SK-N-SH (cell line): ENCODE results near the gene KCNJ11.

ENCODE experiments used
- POLR2AphosphoS5 ChIP-seq: IDR thresholded peaks from 2 replicates; pipeline ENCODE4 v1.6.1; 2012; ENCODE audit warnings: low read depth, low read length
- TF ChIP-seq, protein P1 (sequence below): fragments of 200-600 bp; sonication (generic); IDR thresholded peaks from 2 replicates; pipeline ENCODE4 v1.6.1; 2017; ENCODE audit warnings: antibody characterized with exemption, mild to moderate bottlenecking, moderate library complexity

DNA sequence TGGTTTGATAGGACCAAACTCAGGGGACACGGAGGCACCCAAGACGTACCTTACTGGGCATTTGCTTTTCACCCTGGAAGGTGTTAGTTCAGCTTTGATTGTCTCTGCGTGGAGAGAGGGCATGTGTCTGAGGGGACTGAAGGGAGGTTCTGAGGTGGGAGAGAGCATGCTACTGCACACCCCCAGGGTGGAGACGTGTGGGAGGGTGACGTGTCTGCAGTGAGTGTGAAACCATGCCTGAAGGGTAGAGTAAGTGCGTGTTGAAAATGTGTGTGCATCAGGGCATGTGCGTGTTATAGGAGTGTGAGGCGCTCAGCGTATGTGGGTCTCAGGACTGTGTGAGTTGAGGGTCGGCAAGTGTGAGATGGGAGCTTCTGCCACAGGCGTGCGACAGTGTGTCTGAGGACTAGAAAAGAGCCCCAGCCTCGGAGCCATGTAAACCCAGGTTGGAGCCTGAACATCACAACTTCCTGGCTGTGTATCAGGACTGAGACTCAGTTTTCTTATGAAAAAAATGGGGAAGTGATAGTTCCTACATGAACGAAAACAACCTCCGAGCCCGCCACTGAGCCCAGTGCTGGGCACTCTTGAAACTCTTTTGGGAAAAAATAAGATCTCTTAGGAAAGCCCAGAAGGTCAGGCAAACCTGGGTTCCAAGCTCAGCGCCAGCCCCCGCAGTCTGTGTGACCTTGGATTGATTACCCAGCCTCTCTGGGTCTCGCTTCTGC, 11.8 kb upstream of the KCNJ11 start:
- TF ChIP-seq POLR2AphosphoS5: no peak
- TF ChIP-seq, protein P1, sequence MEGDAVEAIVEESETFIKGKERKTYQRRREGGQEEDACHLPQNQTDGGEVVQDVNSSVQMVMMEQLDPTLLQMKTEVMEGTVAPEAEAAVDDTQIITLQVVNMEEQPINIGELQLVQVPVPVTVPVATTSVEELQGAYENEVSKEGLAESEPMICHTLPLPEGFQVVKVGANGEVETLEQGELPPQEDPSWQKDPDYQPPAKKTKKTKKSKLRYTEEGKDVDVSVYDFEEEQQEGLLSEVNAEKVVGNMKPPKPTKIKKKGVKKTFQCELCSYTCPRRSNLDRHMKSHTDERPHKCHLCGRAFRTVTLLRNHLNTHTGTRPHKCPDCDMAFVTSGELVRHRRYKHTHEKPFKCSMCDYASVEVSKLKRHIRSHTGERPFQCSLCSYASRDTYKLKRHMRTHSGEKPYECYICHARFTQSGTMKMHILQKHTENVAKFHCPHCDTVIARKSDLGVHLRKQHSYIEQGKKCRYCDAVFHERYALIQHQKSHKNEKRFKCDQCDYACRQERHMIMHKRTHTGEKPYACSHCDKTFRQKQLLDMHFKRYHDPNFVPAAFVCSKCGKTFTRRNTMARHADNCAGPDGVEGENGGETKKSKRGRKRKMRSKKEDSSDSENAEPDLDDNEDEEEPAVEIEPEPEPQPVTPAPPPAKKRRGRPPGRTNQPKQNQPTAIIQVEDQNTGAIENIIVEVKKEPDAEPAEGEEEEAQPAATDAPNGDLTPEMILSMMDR: no peak
